SK-N-MC (cell line): Measurements from ENCODE around the gene ORAI3.

ENCODE experiments used
- DNase-seq: peaks from one replicate; pipeline ENCODE4 v3.0.0-alpha.2; 2011; ENCODE audit warnings: low read depth, low spot score
- H3K27ac ChIP-seq: fragments of 200-600 bp; sonication (generic); 2 replicates; pipeline ENCODE4 v1.5.1; 2016; ENCODE audit warnings: mixed run types
- H3K36me3 ChIP-seq: fragments of 200-600 bp; sonication (generic); 2 replicates; pipeline ENCODE4 v1.6.1; 2017; ENCODE audit warnings: antibody characterized with exemption, low read length, mixed read lengths; ENCODE audit not compliant: insufficient read depth
- H3K4me3 ChIP-seq: fragments of 200-600 bp; sonication (generic); 2 replicates; pipeline ENCODE4 v1.5.1; 2016
- H3K9ac ChIP-seq: fragments of 200-600 bp; sonication (generic); 2 replicates; pipeline ENCODE4 v1.8.0; 2017; ENCODE audit warnings: mixed run types, mixed read lengths; ENCODE audit not compliant: insufficient read length
- H3K9me3 ChIP-seq: fragments of 200-600 bp; sonication (generic); 2 replicates; pipeline ENCODE4 v1.6.1; 2017; ENCODE audit warnings: low read depth, mild to moderate bottlenecking, antibody characterized with exemption, low read length, moderate library complexity, mixed read lengths
- EZH2 ChIP-seq: fragments of 200-600 bp; sonication (generic); IDR thresholded peaks from one replicate; pipeline ENCODE4 v1.6.1; 2017; ENCODE audit warnings: antibody characterized with exemption
- FOXP2 ChIP-seq: optimal IDR thresholded peaks from 2 replicates; pipeline ENCODE3; 2011; ENCODE audit warnings: mild to moderate bottlenecking, moderate library complexity; ENCODE audit not compliant: insufficient read depth; ENCODE audit errors: extremely low read length, control extremely low read depth
- POLR2AphosphoS5 ChIP-seq: IDR thresholded peaks from 2 replicates; pipeline ENCODE4 v1.6.1; 2012; ENCODE audit warnings: mild to moderate bottlenecking, low read depth, low read length, borderline replicate concordance

ORAI3 gene

DNA sequence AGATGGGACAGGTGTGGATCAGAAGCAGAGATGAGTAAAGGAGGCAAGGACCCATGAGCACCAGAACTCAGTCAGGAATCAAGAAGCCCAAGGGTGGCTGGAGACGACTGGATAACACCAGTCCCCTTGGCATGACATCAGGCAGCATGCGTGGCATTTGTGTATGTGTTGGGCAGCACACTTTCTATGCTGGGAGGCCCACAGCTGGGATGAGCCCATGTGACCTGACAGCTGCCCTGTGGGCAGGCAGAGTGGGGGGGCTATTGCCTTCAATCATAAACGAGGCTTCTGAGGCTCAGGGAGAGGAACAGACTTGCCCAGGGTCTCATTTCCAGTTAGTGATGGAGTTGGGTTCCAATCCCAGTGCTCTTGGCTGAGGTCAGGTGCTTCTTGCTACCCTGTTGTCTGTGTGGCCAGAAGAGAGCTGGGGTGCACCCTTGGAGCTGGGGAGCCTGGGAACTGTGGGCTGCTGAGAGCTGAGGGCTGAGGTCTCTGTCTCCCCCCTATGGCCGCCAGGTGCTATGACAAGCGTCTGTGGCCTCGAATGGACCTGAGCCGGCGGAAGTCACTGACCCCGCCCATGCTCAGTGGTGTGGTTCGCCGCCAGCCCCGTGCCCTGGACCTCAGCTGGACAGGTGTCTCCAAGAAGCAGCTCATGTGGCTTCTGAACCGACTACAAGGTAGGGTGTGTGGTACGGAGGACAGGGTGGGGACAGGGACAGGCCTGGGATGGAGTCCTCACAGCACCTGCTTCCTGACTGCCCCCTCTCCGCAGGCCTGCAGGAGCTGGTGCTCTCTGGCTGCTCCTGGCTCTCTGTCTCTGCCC lies 7.1 kb upstream of the ORAI3 start:
- no peak overlapping the region for H3K9ac ChIP-seq

DNA sequence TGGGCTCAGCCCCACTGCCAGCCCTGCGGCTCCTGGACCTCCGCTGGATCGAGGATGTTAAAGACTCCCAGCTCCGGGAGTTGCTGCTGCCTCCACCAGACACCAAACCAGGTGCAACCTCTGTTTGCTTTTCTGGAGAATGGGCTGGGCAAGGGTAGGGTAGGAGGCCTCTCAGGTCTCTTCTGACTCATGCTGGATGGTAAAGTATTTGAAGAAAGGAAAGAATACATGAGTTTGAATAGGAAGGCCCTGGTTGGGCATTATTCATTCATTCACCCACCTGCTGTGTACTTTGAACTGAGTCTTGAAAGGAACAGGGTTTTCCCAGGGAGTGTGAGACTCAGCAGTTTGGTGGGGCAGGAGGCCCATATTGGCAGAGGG lies 6.5 kb upstream of the ORAI3 start:
- no peak overlapping the region for H3K9ac ChIP-seq
- H3K27ac ChIP-seq, result no peak overlapping the region
- TF ChIP-seq EZH2, result no peak
- no peak for TF ChIP-seq FOXP2
- H3K36me3 ChIP-seq, result peaks cover 28% of the 10 kb centered on the region
- no peaks in the 10 kb centered on the region for H3K9me3 ChIP-seq
- H3K4me3 ChIP-seq, result no peak overlapping the region
- no peak for DNase-seq

More for the DNA sequence above, 7.1 kb upstream of the ORAI3 start:
- no peak for DNase-seq
- no peak overlapping the region for H3K27ac ChIP-seq
- H3K9me3 ChIP-seq, result no peaks in the 10 kb centered on the region
- no peak overlapping the region for H3K4me3 ChIP-seq
- peaks cover 30% of the 10 kb centered on the region for H3K36me3 ChIP-seq
- TF ChIP-seq FOXP2, result no peak
- no peak for TF ChIP-seq EZH2
- TF ChIP-seq POLR2AphosphoS5, result no peak

DNA sequence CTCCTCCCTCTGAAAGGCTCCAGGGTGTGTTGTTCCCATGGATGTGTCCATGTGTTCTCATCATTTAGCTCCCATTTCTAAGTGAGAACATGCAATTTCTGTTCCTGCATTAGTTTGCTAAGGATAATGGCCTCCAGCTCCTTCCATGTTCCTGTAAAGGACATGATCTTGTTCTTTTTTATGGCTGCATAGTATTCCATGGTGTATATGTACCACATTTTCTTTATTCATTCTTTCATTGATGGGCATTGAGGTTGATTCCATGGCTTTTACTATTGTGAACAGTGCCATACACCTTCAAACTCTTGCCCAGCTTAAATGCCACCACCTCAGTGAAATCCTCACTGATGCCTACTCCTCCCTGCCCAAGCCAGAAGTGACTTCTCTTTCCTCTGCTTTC lies 4.5 kb upstream of the ORAI3 start:
- Histone ChIP-seq H3K36me3 (peaks cover 28% of the 10 kb centered on the region), H3K4me3 (no peak overlapping the region), H3K9me3 (no peaks in the 10 kb centered on the region), H3K9ac (no peak overlapping the region), H3K27ac (no peak overlapping the region)
- DNase-seq, result no peak
- TF ChIP-seq POLR2AphosphoS5 (no peak), FOXP2 (no peak), EZH2 (no peak)

DNA sequence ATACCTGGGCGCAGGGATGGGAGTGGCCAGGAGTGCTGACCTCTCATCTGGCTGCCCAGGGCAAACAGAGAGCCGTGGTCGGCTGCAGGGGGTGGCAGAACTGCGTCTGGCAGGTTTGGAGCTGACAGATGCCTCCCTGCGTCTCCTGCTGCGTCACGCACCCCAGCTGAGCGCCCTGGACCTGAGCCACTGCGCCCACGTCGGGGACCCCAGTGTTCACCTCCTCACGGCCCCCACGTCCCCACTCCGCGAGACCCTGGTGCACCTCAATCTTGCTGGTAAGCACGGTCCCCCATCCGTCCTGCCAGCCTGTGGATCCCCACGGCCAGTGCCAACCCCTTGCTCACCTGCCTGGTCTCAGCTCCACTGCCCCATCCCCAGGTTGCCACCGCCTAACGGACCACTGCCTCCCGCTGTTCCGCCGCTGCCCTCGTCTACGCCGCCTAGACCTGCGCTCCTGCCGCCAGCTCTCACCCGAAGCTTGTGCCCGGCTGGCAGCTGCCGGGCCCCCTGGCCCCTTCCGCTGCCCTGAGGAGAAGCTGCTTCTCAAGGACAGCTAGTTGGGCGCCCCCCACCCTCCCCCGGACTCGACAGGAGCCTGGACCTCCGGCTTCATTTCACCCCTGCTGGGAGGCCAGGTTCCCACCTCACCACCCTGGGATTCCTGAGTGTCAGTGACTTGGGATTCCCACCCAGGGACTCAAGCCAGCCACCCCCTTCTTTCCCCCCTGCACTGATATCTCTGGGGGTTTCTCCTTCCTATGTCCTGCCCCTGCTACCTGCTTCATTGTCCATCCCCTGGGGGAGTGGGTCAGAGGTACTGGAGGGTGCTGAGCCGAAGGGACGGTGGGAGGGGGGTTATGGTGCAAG lies 2.0 kb upstream of the ORAI3 start:
- Histone ChIP-seq H3K4me3 (no peak overlapping the region), H3K9me3 (no peaks in the 10 kb centered on the region), H3K9ac (no peak overlapping the region), H3K27ac (no peak overlapping the region), H3K36me3 (peaks cover 22% of the 10 kb centered on the region)
- DNase-seq, result no peak
- TF ChIP-seq EZH2 (no peak), FOXP2 (no peak), POLR2AphosphoS5 (no peak)

DNA sequence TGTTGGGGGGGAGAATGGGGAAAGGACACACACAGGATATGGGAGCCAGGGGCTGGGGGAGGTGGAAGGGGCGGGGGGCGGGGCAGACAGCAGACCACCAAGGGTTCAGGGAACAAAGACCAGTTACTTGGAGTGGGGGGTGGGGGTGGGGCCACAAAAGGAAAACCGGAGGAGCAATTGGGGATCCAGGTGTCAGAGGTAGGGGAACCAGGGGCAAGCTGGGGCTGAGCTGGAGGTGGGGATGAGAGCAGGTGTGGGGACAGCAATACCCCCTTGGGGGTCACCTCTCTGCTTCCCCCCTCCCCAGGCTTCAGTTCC lies 1.4 kb upstream of the ORAI3 start:
- Histone ChIP-seq H3K9me3 (no peaks in the 10 kb centered on the region), H3K36me3 (peaks cover 16% of the 10 kb centered on the region), H3K27ac (no peak overlapping the region), H3K9ac (no peak overlapping the region), H3K4me3 (no peak overlapping the region)
- DNase-seq, result no peak
- TF ChIP-seq FOXP2, result no peak

DNA sequence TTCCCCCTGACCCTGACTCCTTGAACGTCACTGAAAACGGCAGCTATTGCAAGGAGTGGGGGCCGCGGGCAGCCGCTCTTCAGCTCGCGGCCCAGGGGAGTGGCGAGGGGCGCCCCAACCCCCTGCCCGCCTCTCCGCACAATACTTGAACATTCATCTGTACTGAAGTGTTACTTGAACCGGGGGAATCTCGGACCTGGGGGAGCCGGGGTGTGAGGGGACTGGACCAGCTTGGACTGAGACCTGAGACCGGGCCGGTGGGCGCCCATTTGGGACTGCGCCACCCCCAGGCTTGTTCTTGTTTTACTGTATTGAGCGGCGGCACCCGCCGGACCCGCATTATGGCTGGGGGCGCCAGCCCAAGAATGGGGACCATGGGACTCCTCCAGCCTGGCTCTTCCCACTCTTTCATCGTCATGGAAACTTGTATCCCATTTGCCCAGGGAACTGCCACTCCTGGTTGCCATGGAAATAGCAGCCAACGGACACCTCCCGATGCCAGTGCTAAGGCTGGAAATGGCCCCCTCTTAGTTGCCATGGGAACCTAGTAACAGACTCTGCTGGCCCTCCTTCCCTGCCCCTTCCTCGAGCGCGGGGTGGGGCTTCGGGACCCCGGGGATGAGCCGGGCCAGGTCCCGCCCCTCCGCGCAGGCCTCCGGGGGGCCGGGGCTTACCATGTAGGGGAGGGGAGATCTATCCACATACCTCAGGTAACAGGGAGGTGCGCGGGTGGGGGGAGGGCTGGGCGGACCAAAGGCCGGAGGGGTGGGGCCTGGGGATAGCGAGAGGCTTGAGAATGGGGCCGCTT lies 805 bp upstream of the ORAI3 start:
- peak; percentile 83 for DNase-seq
- H3K4me3 ChIP-seq, result peak overlapping the region; percentile 88
- H3K9ac ChIP-seq, result no peak overlapping the region
- peaks cover 11% of the 10 kb centered on the region for H3K36me3 ChIP-seq
- TF ChIP-seq FOXP2, result no peak
- TF ChIP-seq POLR2AphosphoS5, result no peak; the same call in 1 of the 2 replicates
- no peak for TF ChIP-seq EZH2
- no peak overlapping the region for H3K27ac ChIP-seq
- no peaks in the 10 kb centered on the region for H3K9me3 ChIP-seq

DNA sequence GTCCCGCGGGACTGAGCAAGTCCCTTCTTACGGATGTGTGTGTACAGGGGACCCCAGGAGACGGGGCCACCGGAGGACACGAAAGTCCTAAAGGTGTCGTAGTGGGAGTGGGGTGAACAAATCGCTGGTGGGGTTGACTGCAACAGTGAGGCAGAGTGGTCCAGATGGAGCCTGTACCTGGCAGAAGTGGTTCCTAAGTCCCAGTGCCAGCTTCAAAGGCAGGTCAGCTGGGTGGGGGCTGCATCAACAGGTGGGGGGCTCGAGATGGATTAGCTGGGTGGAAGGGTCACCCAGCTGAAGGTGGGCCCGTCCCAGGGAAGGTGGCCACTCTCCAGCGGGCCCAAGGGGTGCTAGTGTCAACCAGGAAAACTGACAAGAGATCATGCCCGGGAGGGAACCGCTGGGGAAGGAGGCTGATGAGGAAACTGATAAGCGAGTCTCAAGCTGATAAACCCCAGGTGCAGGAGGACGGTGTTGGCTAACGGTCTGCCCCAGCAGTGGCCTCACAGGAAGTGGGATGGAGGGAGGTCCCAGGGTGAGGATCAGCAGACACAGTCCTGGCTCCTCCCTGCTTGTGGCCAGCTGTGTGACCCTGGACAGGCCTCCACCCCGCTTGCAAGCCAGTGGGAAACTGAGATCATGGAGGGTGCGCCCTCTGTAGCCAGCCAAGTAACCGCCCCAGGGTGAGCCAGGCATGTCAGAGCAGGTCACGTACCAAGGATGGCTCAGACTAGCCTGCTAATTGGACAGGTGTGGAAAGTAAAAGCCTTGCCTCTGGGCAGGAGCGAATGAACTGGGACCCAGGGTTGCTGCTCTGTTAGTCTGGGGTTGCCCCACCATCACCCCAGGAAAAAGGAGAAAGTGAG lies 1.0 kb downstream of the ORAI3 start:
- no peak for DNase-seq
- TF ChIP-seq POLR2AphosphoS5 (no peak), FOXP2 (no peak), EZH2 (no peak)
- Histone ChIP-seq H3K27ac (no peak overlapping the region), H3K4me3 (peak overlapping the region; percentile 88), H3K9me3 (no peaks in the 10 kb centered on the region), H3K9ac (peak overlapping the region; percentile 73), H3K36me3 (no peaks in the 10 kb centered on the region; the same call in 1 of the 2 replicates)
